GM12873 (cell line): ENCODE measurements around the gene OR8I2.

Source experiments
- CTCF ChIP-seq: IDR thresholded peaks from 2 replicates; pipeline ENCODE4 v1.5.1; 2012; ENCODE audit warnings: low read depth, mild to moderate bottlenecking, moderate library complexity, low read length, control low read depth; ENCODE audit not compliant: insufficient read depth; ENCODE audit errors: missing control alignments

The OR8I2 gene

DNA sequence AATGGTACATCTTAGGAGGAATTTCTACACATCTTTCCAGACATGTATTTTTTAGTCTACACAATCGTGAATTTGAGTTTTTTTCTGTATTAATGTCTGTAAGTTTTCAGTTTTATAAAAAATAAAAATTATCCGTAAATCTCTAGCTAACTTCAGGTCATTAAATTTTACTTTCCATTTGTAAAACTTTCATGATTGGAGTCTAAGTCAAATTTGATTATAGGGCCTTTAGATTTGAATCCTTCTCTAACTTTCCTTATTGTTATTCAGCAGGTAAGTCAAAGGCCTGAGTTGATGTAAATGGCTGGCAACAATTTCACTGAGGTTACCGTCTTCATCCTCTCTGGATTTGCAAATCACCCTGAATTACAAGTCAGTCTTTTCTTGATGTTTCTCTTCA is at the start of gene OR8I2:
TSS of gene OR8I2 (plus strand) at position 301 of the 400 bp plus-strand sequence. CDS start at position 301, 0 bp downstream.
- no peak for TF ChIP-seq CTCF

GRCh38 chr11:56045538-56045937 is 47.6 kb upstream of the OR8I2 start:
- no peak for TF ChIP-seq CTCF

GRCh38 chr11:56048480-56048879 is 44.6 kb upstream of the OR8I2 start:
- no peak for TF ChIP-seq CTCF

GRCh38 chr11:56049487-56049886 is 43.6 kb upstream of the OR8I2 start:
- no peak for TF ChIP-seq CTCF

- no peak for TF ChIP-seq CTCF
Observed at GRCh38 chr11:56066980-56067379, 26.1 kb upstream of the OR8I2 start.

- TF ChIP-seq CTCF = no peak
Observed at GRCh38 chr11:56089697-56090096, 3.4 kb upstream of the OR8I2 start.

DNA sequence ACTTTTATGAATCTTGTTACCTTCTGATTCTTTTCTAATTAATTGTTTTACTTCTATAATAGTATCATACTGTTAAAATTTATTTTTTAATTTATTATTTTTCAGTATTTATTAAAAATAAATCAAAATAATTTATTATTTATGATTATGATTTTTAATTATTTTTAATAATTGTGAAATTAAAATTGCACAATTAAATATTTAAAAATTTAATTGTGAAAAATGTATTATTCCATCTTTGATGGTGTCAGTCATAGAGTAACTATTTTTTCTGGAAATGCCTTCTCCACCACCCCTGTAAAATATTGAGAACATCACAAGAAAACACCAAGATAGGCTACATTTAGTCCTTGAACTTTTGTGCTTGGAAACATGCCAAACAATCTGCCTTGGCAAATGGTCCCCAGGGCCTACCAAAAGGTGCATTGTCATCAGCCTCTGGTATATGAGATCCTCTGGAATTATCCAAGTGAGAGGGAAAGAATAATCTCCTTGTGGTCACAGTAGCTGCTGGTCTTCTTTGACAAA is 10.2 kb downstream of the OR8I2 start, which contains the start of gene OR8H2:
TSS of gene OR8H2 (plus strand) at position 478 of the 528 bp plus-strand sequence. CDS start 1,356 bp downstream, outside the sequence.
- no peak for TF ChIP-seq CTCF
